HG02981 (cell line): Measurements from ENCODE around the gene TREX2.

ENCODE experiments used
- ATAC-seq: cut with Tn5 transposase; IDR thresholded peaks from one replicate; pipeline ENCODE4 v1.9.1; 2021; ENCODE audit warnings: mild to moderate bottlenecking, moderate library complexity; ENCODE audit not compliant: unreplicated experiment

Gene TREX2

GRCh38 chrX:153440556-153441135, 5.2 kb downstream of the TREX2 start:
- ATAC-seq, result no peak

- no peak for ATAC-seq
These were observed 5.9 kb downstream of the TREX2 start for GRCh38 chrX:153439977-153440376.

GRCh38 chrX:153438532-153438931, 7.3 kb downstream of the TREX2 start:
- no peak for ATAC-seq

GRCh38 chrX:153435845-153436244, 10.0 kb downstream of the TREX2 start:
- no peak for ATAC-seq

- no peak for ATAC-seq
These were observed 11.1 kb downstream of the TREX2 start for GRCh38 chrX:153434801-153435200.

GRCh38 chrX:153433781-153434285, 12.0 kb downstream of the TREX2 start:
- ATAC-seq, result no peak

GRCh38 chrX:153433161-153433680, 12.6 kb downstream of the TREX2 start:
- no peak for ATAC-seq

GRCh38 chrX:153430796-153431195, 15.1 kb downstream of the TREX2 start:
- no peak for ATAC-seq

- no peak for ATAC-seq
These were observed 19.7 kb downstream of the TREX2 start for GRCh38 chrX:153426204-153426603.

- ATAC-seq, result no peak
These were observed 22.2 kb downstream of the TREX2 start for GRCh38 chrX:153423652-153424051.

- ATAC-seq, result no peak
These were observed 24.0 kb downstream of the TREX2 start for GRCh38 chrX:153421856-153422255.

GRCh38 chrX:153420851-153421599, 24.8 kb downstream of the TREX2 start:
- ATAC-seq, result no peak

GRCh38 chrX:153417637-153418036, 28.2 kb downstream of the TREX2 start:
- ATAC-seq, result no peak

GRCh38 chrX:153416781-153417450, 28.9 kb downstream of the TREX2 start:
- no peak for ATAC-seq

- no peak for ATAC-seq
These were observed 30.9 kb downstream of the TREX2 start for GRCh38 chrX:153414856-153415510.

GRCh38 chrX:153413731-153414130, 32.1 kb downstream of the TREX2 start:
- ATAC-seq, result no peak

- no peak for ATAC-seq
These were observed 32.8 kb downstream of the TREX2 start for GRCh38 chrX:153412746-153413720.

- no peak for ATAC-seq
These were observed 33.8 kb downstream of the TREX2 start for GRCh38 chrX:153411988-153412574.

- ATAC-seq, result peak; percentile 72
These were observed 34.4 kb downstream of the TREX2 start, which contains the start of gene ZFP92 for GRCh38 chrX:153411255-153411987. Gene ZFP92 (plus strand): TSS chrX:153411472. CDS start chrX:153418323, 6,851 bp downstream.
